Upper lobe of right lung (tissue), 1 donor: ENCODE data around the gene HTR2A. TPM values are rescaled to one million over a fixed set of nuclear protein-coding genes. Genes with fewer than 3 reads are reported as not detected.

Experiments
- ATAC-seq: fragments of 200-7000 bp; cut with Tn5 transposase; one replicate; pipeline ENCODE4 v1.9.1; 2020; ENCODE audit warnings: mild to moderate bottlenecking, moderate library complexity
- DNase-seq: peaks from one replicate; pipeline ENCODE4 v3.0.0-alpha.2; 2020
- H3K27ac ChIP-seq: fragments of 200-600 bp; one replicate; pipeline ENCODE4 v1.8.0; 2022
- H3K27me3 ChIP-seq: fragments of 200-600 bp; one replicate; pipeline ENCODE4 v1.8.0; 2022; ENCODE audit warnings: mild to moderate bottlenecking
- H3K36me3 ChIP-seq: fragments of 200-600 bp; one replicate; pipeline ENCODE4 v1.8.0; 2022
- H3K4me1 ChIP-seq: fragments of 200-600 bp; one replicate; pipeline ENCODE4 v1.8.0; 2022
- H3K4me3 ChIP-seq: fragments of 200-600 bp; one replicate; pipeline ENCODE4 v1.8.0; 2022; ENCODE audit warnings: mild to moderate bottlenecking
- H3K9me3 ChIP-seq: fragments of 200-600 bp; one replicate; pipeline ENCODE4 v1.8.0; 2022
- intact Hi-C: fragments of 100-400 bp; cut with DNase I; formaldehyde crosslinking; loops from one replicate; pipeline ENCODE4 v1.11.0; 2022
- total RNA-seq: library from RNA; stranded (reverse); fragmentation: NEBNext Ultra II Directional; extraction: Animal tissue kit (Norgen Biotek cat#: 25700); gene quantifications from one replicate; pipeline ENCODE4 v1.2.1, GENCODE V29; 2021
- TF ChIP-seq, protein P1 (sequence below): fragments of 200-600 bp; IDR thresholded peaks from one replicate; pipeline ENCODE4 v1.8.0; 2022; ENCODE audit warnings: antibody characterized with exemption
- donor health status: DM: no; HTN: yes; CAD: no; lungs with severe emphysema.

The HTR2A gene
- total RNA-seq, 1 donor from 2014 or later: 0.90 TPM

DNA sequence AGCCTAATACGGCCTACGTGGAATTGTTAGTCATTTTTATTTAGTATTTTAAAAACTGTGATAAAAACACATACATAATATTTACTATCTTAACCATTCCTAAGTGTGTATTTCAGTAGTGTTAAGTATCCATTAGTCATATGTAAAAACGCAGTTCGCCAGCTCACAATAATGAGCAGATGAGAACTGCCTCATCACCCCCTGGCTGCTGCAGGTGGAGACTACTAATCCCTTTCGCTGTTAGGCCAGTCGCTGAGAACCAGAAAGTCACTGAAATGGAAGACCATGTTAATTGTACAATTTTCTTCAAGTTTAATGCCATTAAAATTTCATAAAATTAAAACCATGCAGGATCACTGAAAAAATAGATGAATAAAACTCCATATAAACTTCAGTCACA lies 101.5 kb downstream of the HTR2A start:
- intact Hi-C loops: no loop called here
- no peak for DNase-seq
- peaks cover 26% of the 10 kb centered on the region for H3K4me1 ChIP-seq
- H3K4me3 ChIP-seq: no peak overlapping the region
- H3K27ac ChIP-seq: no peak overlapping the region
- H3K9me3 ChIP-seq: no peaks in the 10 kb centered on the region
- H3K27me3 ChIP-seq: no peaks in the 10 kb centered on the region
- peaks cover 10% of the 10 kb centered on the region for H3K36me3 ChIP-seq
- no peak for ATAC-seq
- TF ChIP-seq, protein P1, sequence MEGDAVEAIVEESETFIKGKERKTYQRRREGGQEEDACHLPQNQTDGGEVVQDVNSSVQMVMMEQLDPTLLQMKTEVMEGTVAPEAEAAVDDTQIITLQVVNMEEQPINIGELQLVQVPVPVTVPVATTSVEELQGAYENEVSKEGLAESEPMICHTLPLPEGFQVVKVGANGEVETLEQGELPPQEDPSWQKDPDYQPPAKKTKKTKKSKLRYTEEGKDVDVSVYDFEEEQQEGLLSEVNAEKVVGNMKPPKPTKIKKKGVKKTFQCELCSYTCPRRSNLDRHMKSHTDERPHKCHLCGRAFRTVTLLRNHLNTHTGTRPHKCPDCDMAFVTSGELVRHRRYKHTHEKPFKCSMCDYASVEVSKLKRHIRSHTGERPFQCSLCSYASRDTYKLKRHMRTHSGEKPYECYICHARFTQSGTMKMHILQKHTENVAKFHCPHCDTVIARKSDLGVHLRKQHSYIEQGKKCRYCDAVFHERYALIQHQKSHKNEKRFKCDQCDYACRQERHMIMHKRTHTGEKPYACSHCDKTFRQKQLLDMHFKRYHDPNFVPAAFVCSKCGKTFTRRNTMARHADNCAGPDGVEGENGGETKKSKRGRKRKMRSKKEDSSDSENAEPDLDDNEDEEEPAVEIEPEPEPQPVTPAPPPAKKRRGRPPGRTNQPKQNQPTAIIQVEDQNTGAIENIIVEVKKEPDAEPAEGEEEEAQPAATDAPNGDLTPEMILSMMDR: no peak

- H3K36me3 ChIP-seq: peaks cover 95% of the 10 kb centered on the region
- no peaks in the 10 kb centered on the region for H3K27me3 ChIP-seq
- H3K4me1 ChIP-seq: no peaks in the 10 kb centered on the region
- TF ChIP-seq, protein P1: no peak
- DNase-seq (no peak), ATAC-seq (no peak)
- no peak overlapping the region for H3K4me3 ChIP-seq
- no peaks in the 10 kb centered on the region for H3K9me3 ChIP-seq
- H3K27ac ChIP-seq: no peak overlapping the region
- intact Hi-C loops: no loop called here
These were observed 113.3 kb downstream of the HTR2A start for GRCh38 chr13:46783504-46783903.

- no peak overlapping the region for H3K27ac ChIP-seq
- DNase-seq (no peak), ATAC-seq (no peak)
- intact Hi-C loops: no loop called here
- H3K36me3 ChIP-seq: peaks cover 95% of the 10 kb centered on the region
- no peaks in the 10 kb centered on the region for H3K4me1 ChIP-seq
- TF ChIP-seq, protein P1: no peak
- no peaks in the 10 kb centered on the region for H3K27me3 ChIP-seq
- H3K4me3 ChIP-seq: no peak overlapping the region
- no peaks in the 10 kb centered on the region for H3K9me3 ChIP-seq
These were observed 114.2 kb downstream of the HTR2A start for GRCh38 chr13:46782691-46783090.

- DNase-seq (no peak), ATAC-seq (no peak)
- Histone ChIP-seq H3K27ac (no peak overlapping the region), H3K9me3 (no peaks in the 10 kb centered on the region), H3K4me3 (no peak overlapping the region), H3K4me1 (no peaks in the 10 kb centered on the region), H3K36me3 (peaks cover 97% of the 10 kb centered on the region), H3K27me3 (no peaks in the 10 kb centered on the region)
- TF ChIP-seq, protein P1: no peak
- intact Hi-C loops: no loop called here
These were observed 114.8 kb downstream of the HTR2A start for GRCh38 chr13:46782066-46782465.

Other genes with a start within 250 kb of the HTR2A start
- 88.4 TPM for gene ESD, start 99.9 kb downstream of the HTR2A start, total RNA-seq